GM19099 (cell line): ENCODE data around the gene WDR33.

ENCODE experiments used
- POLR2A ChIP-seq: IDR thresholded peaks from 3 replicates; pipeline ENCODE4 v1.6.1; 2011; ENCODE audit warnings: low read depth; ENCODE audit not compliant: insufficient read length; ENCODE audit errors: extremely low read depth

The WDR33 gene

GRCh38 chr2:127810619-127811396 lies at the start of gene WDR33:
WDR33 (minus strand) TSS chr2:127811171; CDS start chr2:127770981, 40,190 bp downstream.
- TF ChIP-seq POLR2A: peak; percentile 94

- no peak for TF ChIP-seq POLR2A
Measured at GRCh38 chr2:127860130-127860529, 49.2 kb upstream of the WDR33 start.

- TF ChIP-seq POLR2A: no peak
Measured at GRCh38 chr2:127859712-127860085, 48.7 kb upstream of the WDR33 start.

GRCh38 chr2:127857265-127857808 lies 46.4 kb upstream of the WDR33 start:
- no peak for TF ChIP-seq POLR2A

- TF ChIP-seq POLR2A: no peak
Measured at GRCh38 chr2:127853671-127854070, 42.7 kb upstream of the WDR33 start.

- no peak for TF ChIP-seq POLR2A
Measured at GRCh38 chr2:127852388-127852787, 41.4 kb upstream of the WDR33 start.

- no peak for TF ChIP-seq POLR2A
Measured at GRCh38 chr2:127847931-127848330, 37.0 kb upstream of the WDR33 start.

GRCh38 chr2:127844973-127845372 lies 34.0 kb upstream of the WDR33 start:
- no peak for TF ChIP-seq POLR2A

- no peak for TF ChIP-seq POLR2A
Measured at GRCh38 chr2:127843677-127844076, 32.7 kb upstream of the WDR33 start.

GRCh38 chr2:127841466-127842178 lies 30.7 kb upstream of the WDR33 start:
- TF ChIP-seq POLR2A: no peak

- TF ChIP-seq POLR2A: no peak
Measured at GRCh38 chr2:127840893-127841292, 29.9 kb upstream of the WDR33 start.

GRCh38 chr2:127834951-127835350 lies 24.0 kb upstream of the WDR33 start:
- TF ChIP-seq POLR2A: no peak

GRCh38 chr2:127829845-127830246 lies 18.9 kb upstream of the WDR33 start:
- TF ChIP-seq POLR2A: no peak

GRCh38 chr2:127826047-127826446 lies 15.1 kb upstream of the WDR33 start:
- TF ChIP-seq POLR2A: no peak

- no peak for TF ChIP-seq POLR2A
Measured at GRCh38 chr2:127820080-127820668, 9.2 kb upstream of the WDR33 start.
